Prostate gland (tissue), 2 donors: ENCODE data around the gene ATXN10. TPM values are rescaled to one million over a fixed set of nuclear protein-coding genes. Genes with fewer than 3 reads are reported as not detected.
"Not testable (repeated sequence)": the region's sequence is repeated elsewhere in the genome, so short reads cannot be mapped to it uniquely, and the experiment has no call there.

Experiments used
- DNase-seq: peaks from one replicate; pipeline ENCODE4 v3.0.0-alpha.2; 2019; ENCODE audit warnings: low spot score
- H3K27ac ChIP-seq, 2 donors: fragments of 200-600 bp; sonication (generic); 2 replicates each; pipeline ENCODE4 v1.5.1; 2017 to 2019
- H3K27me3 ChIP-seq: fragments of 200-600 bp; sonication (generic); replicated peaks from 2 replicates; pipeline ENCODE4 v1.5.1; 2019; ENCODE audit not compliant: insufficient read depth
- H3K36me3 ChIP-seq, 2 donors: fragments of 200-600 bp; sonication (generic); 1 replicate in 1 of 2; 2 replicates in 1 of 2; pipeline versions ENCODE4 v1.5.1 to v1.8.1; 2017 to 2019
- H3K4me1 ChIP-seq: fragments of 200-600 bp; sonication (generic); replicated peaks from 2 replicates; pipeline ENCODE4 v1.5.1; 2019
- H3K4me3 ChIP-seq, 2 donors: fragments of 200-600 bp; sonication (generic); 2 replicates each; pipeline ENCODE4 v1.5.1; 2017 to 2019
- H3K9me3 ChIP-seq: fragments of 200-600 bp; sonication (generic); 2 replicates; pipeline ENCODE4 v1.5.1; 2017
- POLR2A ChIP-seq: fragments of 450-650 bp; IDR thresholded peaks from one replicate; pipeline ENCODE4 v1.6.1; 2016; ENCODE audit warnings: antibody characterized with exemption, mild to moderate bottlenecking
- POLR2AphosphoS5 ChIP-seq: sonication (generic); formaldehyde crosslinking; IDR thresholded peaks from one replicate; pipeline ENCODE4 v1.6.1; 2017; ENCODE audit warnings: antibody characterized with exemption
- WGBS: methylation state at CpG from one replicate; pipeline ENCODE4 v1.1.5; 2018; 5-methylcytosine and 5-hydroxymethylcytosine counted together
- intact Hi-C: fragments of 100-400 bp; cut with DNase I; formaldehyde crosslinking; loops from one replicate; pipeline ENCODE4 v1.14.2; 2022
- total RNA-seq, 2 donors: library from RNA; depleted of rRNA; stranded (reverse); fragments of >200 nt; gene quantifications; one replicate each; pipeline ENCODE4 v1.1.0, GENCODE V29; 2016
- TF ChIP-seq, protein P1 (sequence below), 4 experiments: fragments of 200-600 bp in 2 of 4; fragments of 450-650 bp in 2 of 4; sonication (generic) in 2 of 4; IDR thresholded peaks; 1 replicate in 3 of 4; 2 replicates in 1 of 4; pipeline ENCODE4 v1.5.1; 2016 to 2019; ENCODE audit warnings: antibody characterized with exemption in 4 of 4, mild to moderate bottlenecking in 2 of 4, moderate library complexity in 2 of 4

Gene ATXN10
- total RNA-seq, 2 donors from 2014 or later: 125 to 148 TPM

DNA sequence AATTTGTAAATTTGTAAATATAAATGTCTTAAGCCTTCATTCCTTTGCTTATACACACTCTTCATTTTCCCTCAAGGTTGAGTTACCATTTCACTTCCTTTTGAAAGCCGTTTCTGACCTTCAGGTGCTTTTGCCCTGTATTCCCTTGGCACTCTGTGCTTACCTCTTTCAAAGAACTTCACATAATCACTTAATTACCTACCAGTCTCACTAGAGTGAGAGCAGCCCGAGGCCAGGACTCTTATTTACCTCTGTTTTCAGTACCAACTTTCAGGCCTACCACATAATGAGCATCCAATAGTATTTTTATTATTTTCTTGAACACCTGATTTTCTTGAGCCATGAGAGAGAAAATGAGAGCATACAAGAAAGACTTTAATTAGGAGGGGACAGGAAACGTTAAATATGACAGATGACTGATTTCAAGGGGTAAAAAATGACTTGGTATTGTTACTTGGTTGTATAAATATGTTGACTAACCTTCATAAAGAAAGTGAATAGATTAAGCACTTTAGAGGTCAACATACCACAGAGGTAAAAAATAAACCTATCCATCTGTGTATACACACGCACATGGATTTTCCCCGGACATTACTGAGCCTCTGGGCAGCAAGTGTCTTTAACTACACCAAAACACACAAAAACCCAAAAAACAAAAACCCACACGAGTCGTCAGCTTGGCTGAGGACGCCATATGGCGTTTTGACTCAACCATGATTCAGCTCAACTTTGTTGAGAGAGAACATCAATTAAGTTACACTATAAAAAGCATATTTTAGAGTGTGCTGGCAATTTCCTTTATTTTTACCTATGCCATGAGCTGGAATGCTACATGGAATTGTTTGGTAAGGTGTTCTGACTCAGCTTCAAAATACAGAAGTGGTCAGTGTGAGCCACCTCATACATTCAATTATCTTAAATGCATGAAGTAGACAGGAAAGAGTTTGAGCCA, 7.6 kb downstream of the ATXN10 start:
- no peaks in the 10 kb centered on the region for H3K4me1 ChIP-seq
- no peak for DNase-seq
- no peaks in the 10 kb centered on the region for H3K27me3 ChIP-seq
- no peak for TF ChIP-seq POLR2AphosphoS5
- TF ChIP-seq, protein P1, sequence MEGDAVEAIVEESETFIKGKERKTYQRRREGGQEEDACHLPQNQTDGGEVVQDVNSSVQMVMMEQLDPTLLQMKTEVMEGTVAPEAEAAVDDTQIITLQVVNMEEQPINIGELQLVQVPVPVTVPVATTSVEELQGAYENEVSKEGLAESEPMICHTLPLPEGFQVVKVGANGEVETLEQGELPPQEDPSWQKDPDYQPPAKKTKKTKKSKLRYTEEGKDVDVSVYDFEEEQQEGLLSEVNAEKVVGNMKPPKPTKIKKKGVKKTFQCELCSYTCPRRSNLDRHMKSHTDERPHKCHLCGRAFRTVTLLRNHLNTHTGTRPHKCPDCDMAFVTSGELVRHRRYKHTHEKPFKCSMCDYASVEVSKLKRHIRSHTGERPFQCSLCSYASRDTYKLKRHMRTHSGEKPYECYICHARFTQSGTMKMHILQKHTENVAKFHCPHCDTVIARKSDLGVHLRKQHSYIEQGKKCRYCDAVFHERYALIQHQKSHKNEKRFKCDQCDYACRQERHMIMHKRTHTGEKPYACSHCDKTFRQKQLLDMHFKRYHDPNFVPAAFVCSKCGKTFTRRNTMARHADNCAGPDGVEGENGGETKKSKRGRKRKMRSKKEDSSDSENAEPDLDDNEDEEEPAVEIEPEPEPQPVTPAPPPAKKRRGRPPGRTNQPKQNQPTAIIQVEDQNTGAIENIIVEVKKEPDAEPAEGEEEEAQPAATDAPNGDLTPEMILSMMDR (IDR thresholded peaks at IDR 0.05): no peak
- no peak for TF ChIP-seq POLR2A
- 91% methylated on average over 9 of the region's 9 CpGs for WGBS
- H3K36me3 ChIP-seq: no peaks in the 10 kb centered on the region
- no peak overlapping the region for H3K4me3 ChIP-seq
- intact Hi-C loops: no loop called here
- no peak overlapping the region for H3K27ac ChIP-seq
- no peaks in the 10 kb centered on the region for H3K9me3 ChIP-seq

DNA sequence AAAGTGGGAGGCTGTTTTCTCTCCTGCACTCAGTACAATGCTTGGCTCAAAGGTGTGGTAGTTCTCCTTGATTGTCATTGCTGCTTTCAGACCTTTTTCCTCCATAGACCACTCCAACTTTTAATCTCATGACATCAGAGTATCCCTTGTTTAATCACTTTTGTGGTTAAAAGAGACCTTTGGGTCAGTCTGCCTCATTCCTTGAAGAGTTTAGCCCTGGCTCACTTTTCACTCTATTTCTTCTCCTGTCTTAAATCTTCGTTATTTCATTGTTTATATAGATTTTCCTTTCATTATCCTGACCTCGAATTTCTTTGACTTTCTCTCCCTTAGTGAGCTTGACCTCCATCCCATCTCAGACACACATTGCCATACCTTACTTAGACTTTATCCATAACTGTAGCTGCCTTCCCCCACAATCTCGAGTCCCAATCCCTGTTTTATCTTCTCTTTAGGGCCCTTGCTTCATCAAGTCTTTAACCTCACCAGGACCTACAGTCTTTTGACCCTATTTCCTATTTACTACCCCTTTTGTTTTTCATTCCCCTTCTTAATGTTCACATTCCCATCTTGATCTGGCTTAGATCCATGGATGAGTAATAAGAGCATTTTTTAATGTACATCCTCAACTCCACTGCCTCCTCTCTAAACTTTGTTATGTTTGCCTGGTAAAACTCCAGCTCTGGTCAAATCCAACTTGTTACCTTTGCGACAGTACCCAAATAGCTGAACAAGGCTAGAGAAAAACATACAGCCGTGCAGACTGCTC, 9.5 kb downstream of the ATXN10 start:
- no peaks in the 10 kb centered on the region for H3K4me1 ChIP-seq
- H3K27me3 ChIP-seq: no peaks in the 10 kb centered on the region
- H3K36me3 ChIP-seq: no peaks in the 10 kb centered on the region
- TF ChIP-seq, protein P1 (IDR thresholded peaks at IDR 0.05): no peak
- no peak for TF ChIP-seq POLR2A
- no peak for TF ChIP-seq POLR2AphosphoS5
- no peak for DNase-seq
- H3K9me3 ChIP-seq: no peaks in the 10 kb centered on the region
- H3K4me3 ChIP-seq: no peak overlapping the region
- intact Hi-C loops: no loop called here
- H3K27ac ChIP-seq: no peak overlapping the region
- 58% methylated on average over 5 of the region's 5 CpGs for WGBS

DNA sequence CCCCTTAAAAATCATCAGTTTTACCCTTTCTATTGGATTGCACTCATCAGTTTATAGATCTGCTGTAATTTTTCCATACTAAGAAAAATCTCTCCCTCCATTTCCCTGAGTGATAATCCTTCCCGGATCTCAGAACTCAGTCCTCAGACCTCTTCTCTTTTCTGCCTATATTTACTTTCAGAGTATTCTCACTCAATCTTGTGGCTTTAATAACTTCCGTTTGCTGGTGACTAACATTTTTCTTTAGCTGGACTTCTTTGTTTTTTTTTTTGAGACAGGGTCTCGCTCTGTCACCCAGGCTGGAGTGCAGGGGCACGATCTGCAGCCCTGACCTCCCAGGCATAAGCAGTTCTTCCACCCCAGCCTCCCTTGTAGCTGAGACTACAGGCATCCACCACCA, 10.4 kb downstream of the ATXN10 start:
- Histone ChIP-seq H3K4me3 (no peak overlapping the region), H3K4me1 (no peaks in the 10 kb centered on the region), H3K27ac (no peak overlapping the region), H3K27me3 (no peaks in the 10 kb centered on the region), H3K36me3 (no peaks in the 10 kb centered on the region), H3K9me3 (no peaks in the 10 kb centered on the region)
- no peak for TF ChIP-seq POLR2AphosphoS5
- TF ChIP-seq, protein P1 (IDR thresholded peaks at IDR 0.05): no peak
- no peak for TF ChIP-seq POLR2A
- intact Hi-C loops: no loop called here
- 94% methylated on average over 4 of the region's 4 CpGs for WGBS
- DNase-seq: no peak

DNA sequence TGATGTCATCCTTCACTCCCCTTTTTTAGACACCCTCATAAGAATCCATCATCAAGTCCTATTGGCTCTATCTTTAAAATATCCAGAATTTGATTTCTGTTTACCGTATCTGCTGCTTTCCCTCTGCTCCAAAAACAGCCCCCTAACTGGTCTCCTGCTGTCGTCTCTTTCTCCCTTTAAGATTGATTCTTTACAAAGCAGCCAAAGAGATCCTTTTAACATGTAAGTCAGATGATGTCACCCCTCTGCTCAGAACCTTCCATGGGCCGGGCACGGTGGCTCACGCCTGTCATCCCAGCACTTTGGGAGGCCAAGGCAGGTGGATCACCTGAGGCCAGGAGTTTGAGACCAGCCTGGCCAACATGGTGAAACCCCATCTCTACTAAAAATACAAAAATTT, 11.1 kb downstream of the ATXN10 start:
- H3K4me1 ChIP-seq, H3K4me3 ChIP-seq: not testable (repeated sequence)
- WGBS: 89% methylated on average over 5 of the region's 5 CpGs

DNA sequence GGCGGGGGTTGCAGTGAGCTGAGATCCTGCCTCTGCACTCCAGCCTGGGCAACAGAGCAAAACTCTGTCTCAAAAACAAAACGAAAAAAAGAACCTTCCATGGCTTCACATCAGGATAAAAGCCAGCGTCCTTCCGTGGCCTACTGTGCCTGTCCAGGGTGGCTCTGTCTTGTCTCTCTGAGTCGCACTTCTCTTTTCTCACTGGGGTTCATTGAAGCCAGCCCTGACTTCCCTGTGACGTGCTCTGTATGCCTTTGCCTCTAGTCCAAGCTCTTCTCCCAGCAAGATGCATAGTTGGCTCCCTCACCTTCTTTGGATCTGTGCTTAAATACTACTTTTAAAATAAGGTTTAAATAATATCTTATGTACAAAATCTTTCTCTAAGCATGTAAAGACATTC, 11.6 kb downstream of the ATXN10 start:
- intact Hi-C loops: no loop called here
- no peak overlapping the region for H3K27ac ChIP-seq
- no peaks in the 10 kb centered on the region for H3K27me3 ChIP-seq
- WGBS: 85% methylated on average over 6 of the region's 6 CpGs
- H3K36me3 ChIP-seq: no peaks in the 10 kb centered on the region
- H3K4me3 ChIP-seq: no peak overlapping the region
- no peak for TF ChIP-seq POLR2AphosphoS5
- no peak for TF ChIP-seq POLR2A
- TF ChIP-seq, protein P1 (IDR thresholded peaks at IDR 0.05): no peak
- DNase-seq: no peak
- peaks cover 4% of the 10 kb centered on the region for H3K4me1 ChIP-seq
- no peaks in the 10 kb centered on the region for H3K9me3 ChIP-seq

More for the DNA sequence above, 11.1 kb downstream of the ATXN10 start:
- H3K27ac ChIP-seq, H3K27me3 ChIP-seq, DNase-seq, H3K36me3 ChIP-seq, intact Hi-C loops, H3K9me3 ChIP-seq: not testable (repeated sequence)
